Measurements from ENCODE around the gene SPOUT1. TPM values are rescaled to one million over a fixed set of nuclear protein-coding genes. Genes with fewer than 3 reads are reported as not detected.

Gene SPOUT1
- total RNA-seq, 1 experiment from 2014 or later: 70.4 TPM

Other genes starting within 250 kb of the SPOUT1 start
- gene DYNC2I2, start 172.9 kb downstream of the SPOUT1 start, total RNA-seq (2021; ENCODE audit: unreplicated experiment): 155 TPM
- 595 TPM for gene SET, start 140.6 kb downstream of the SPOUT1 start, total RNA-seq (2021; ENCODE audit: unreplicated experiment)
- gene PKN3, start 127.3 kb downstream of the SPOUT1 start, total RNA-seq (2021; ENCODE audit: unreplicated experiment): 37.9 TPM
- 57.6 TPM for gene ZDHHC12, start 105.7 kb downstream of the SPOUT1 start, total RNA-seq (2021; ENCODE audit: unreplicated experiment)
- gene ZER1, start 57.9 kb downstream of the SPOUT1 start, total RNA-seq (2021; ENCODE audit: unreplicated experiment): 18.0 TPM
- 17.5 TPM for gene TBC1D13, start 42.5 kb downstream of the SPOUT1 start, total RNA-seq (2021; ENCODE audit: unreplicated experiment)
- 27.2 TPM for gene ENDOG, start 11.3 kb downstream of the SPOUT1 start, total RNA-seq (2021; ENCODE audit: unreplicated experiment)
- 10.1 TPM for gene KYAT1, start 52.2 kb upstream of the SPOUT1 start, total RNA-seq (2021; ENCODE audit: unreplicated experiment)
- 22.0 TPM for gene LRRC8A, start 52.3 kb upstream of the SPOUT1 start, total RNA-seq (2021; ENCODE audit: unreplicated experiment)
- gene PHYHD1, start 91.2 kb upstream of the SPOUT1 start, total RNA-seq (2021; ENCODE audit: unreplicated experiment): 0.32 TPM
- gene DOLK, start 117.8 kb upstream of the SPOUT1 start, total RNA-seq (2021; ENCODE audit: unreplicated experiment): 12.0 TPM
- 115 TPM for gene NUP188, start 117.9 kb upstream of the SPOUT1 start, total RNA-seq (2021; ENCODE audit: unreplicated experiment)
- gene SH3GLB2, start 198.5 kb upstream of the SPOUT1 start, total RNA-seq (2021; ENCODE audit: unreplicated experiment): 87.9 TPM
- 23.7 TPM for gene MIGA2, start 206.8 kb upstream of the SPOUT1 start, total RNA-seq (2021; ENCODE audit: unreplicated experiment)

All from HCT116 (cell line).